Sigmoid colon (tissue), 7 donors: Measurements from ENCODE around the gene HDDC2. TPM values are rescaled to one million over a fixed set of nuclear protein-coding genes. Genes with fewer than 3 reads are reported as not detected.
A peak's percentile ranks its signal among the peaks of the same experiment; 100 is the strongest.

Experiments
- DNase-seq: peaks from one replicate; pipeline ENCODE4 v3.0.0-alpha.2; 2019
- H3K27ac ChIP-seq, 4 donors: fragments of 200-600 bp; sonication (generic); one replicate each; pipeline ENCODE4 v1.5.1; 2016 to 2019; ENCODE audit warnings: mild to moderate bottlenecking in 1 of 4
- H3K27me3 ChIP-seq, 3 donors: fragments of 200-600 bp; sonication (generic); one replicate each; pipeline ENCODE4 v1.5.1; 2019; ENCODE audit warnings: mild to moderate bottlenecking in 1 of 3
- H3K36me3 ChIP-seq, 4 donors: fragments of 200-600 bp; sonication (generic); one replicate each; pipeline ENCODE4 v1.5.1; 2016 to 2019
- H3K4me1 ChIP-seq, 4 donors: fragments of 200-600 bp; sonication (generic); one replicate each; pipeline ENCODE4 v1.5.1; 2017 to 2019
- H3K4me3 ChIP-seq, 4 donors: fragments of 200-600 bp; sonication (generic); one replicate each; pipeline ENCODE4 v1.5.1; 2017 to 2019; ENCODE audit warnings: mild to moderate bottlenecking in 2 of 4, moderate library complexity in 1 of 4
- H3K9me3 ChIP-seq, 4 donors: fragments of 200-600 bp in 3 of 4; sonication (generic) in 3 of 4; one replicate each; pipeline versions ENCODE4 v1.5.1 to v1.6.1; 2013 to 2019
- EP300 ChIP-seq, 4 donors: sonication (generic); formaldehyde crosslinking; IDR thresholded peaks; one replicate each; pipeline ENCODE4 v1.6.1; 2017; ENCODE audit warnings: antibody characterized with exemption in 4 of 4
- POLR2A ChIP-seq, 2 donors: fragments of 450-650 bp; IDR thresholded peaks; one replicate each; pipeline ENCODE4 v1.6.1; 2016; ENCODE audit warnings: antibody characterized with exemption in 2 of 2, mild to moderate bottlenecking in 2 of 2, moderate library complexity in 2 of 2
- POLR2AphosphoS5 ChIP-seq, 4 donors: sonication (generic); formaldehyde crosslinking; IDR thresholded peaks; one replicate each; pipeline ENCODE4 v1.6.1; 2017; ENCODE audit warnings: antibody characterized with exemption in 4 of 4
- WGBS, 2 donors: extraction: QIAGEN DNeasy Blood & Tissue Kit; methylation state at CpG; one replicate each; pipeline ENCODE4 v1.1.7; 2013; 5-methylcytosine and 5-hydroxymethylcytosine counted together
- intact Hi-C: fragments of 100-400 bp; cut with DNase I; formaldehyde crosslinking; loops from one replicate; pipeline ENCODE4 v1.15.1; 2023
- polyA plus RNA-seq, 3 donors: library from polyadenylated mRNA; stranded (reverse); fragments of 200-250 nt; gene quantifications; one replicate each; pipeline ENCODE4 v1.2.3, GENCODE V29; 2013
- total RNA-seq, 4 donors: library from RNA; depleted of rRNA; stranded (reverse); fragments of >200 nt; gene quantifications; one replicate each; pipeline ENCODE4 v1.1.0, GENCODE V29; 2016
- TF ChIP-seq, protein P1 (sequence below), 4 experiments: fragments of 450-650 bp in 3 of 4; fragments of 200-600 bp in 1 of 4; IDR thresholded peaks; one replicate each; pipeline ENCODE4 v1.5.1; 2016 to 2019; ENCODE audit warnings: antibody characterized with exemption in 4 of 4, mild to moderate bottlenecking in 3 of 4, moderate library complexity in 2 of 4
- donor health status: healthy with polysubstance abuse.
- donor health status: Bipolar disorder and iron deficiency.
- donor health status: healthy.

HDDC2 gene, protein sequence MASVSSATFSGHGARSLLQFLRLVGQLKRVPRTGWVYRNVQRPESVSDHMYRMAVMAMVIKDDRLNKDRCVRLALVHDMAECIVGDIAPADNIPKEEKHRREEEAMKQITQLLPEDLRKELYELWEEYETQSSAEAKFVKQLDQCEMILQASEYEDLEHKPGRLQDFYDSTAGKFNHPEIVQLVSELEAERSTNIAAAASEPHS
- 10 to 100 TPM; 39.9 to 61.7 (median 55.8) TPM for total RNA-seq
- 10 to 100 TPM; 56.0 to 82.9 (median 59.6) TPM for polyA plus RNA-seq

DNA sequence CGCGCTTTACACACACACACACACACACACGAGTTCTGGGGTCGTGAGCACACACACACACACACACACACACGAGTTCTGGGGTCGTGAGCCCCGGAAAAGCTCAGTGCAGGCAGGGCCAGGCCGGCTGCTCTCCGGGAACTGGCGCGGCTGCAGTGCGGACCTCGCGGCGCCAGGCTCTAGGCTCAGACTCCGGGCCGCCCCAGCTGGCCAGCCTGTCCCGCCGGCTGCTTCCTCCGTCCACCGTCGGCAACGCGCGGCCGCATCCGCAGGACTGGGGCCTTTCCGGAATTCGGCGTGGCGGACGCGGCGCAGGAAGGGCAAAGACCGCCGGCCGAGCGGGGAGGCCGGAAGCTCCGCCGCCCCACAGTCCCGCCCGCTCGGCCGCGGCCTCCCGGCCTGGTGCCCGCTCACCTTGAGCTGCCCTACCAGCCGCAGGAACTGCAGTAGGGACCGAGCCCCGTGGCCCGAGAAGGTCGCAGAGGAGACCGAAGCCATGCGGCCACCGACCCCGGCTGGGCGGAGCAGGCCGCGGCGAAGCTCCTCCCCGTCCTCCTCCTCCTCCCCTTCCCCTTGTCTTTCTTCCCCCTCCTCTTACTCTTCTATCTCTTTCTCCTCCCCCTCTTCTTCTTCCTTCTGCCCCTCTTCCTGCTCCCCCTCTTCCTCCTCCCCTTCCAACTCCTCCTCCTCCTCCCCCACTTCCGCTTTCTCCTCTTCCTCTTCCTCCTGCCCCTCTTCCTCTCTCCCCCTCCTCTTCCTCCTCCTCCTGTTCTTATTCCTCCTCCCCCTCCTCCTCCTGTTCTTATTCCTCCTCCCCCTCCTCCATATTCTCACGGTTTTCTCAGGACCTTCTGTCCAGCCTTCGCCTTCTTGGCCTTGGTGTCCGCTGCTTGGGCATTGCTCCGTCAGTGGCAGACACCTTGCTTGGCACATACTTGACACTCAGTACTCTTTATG, at the start of gene HDDC2:
TSS of gene HDDC2 (minus strand) at position 533 of the 957 bp plus-strand sequence. CDS start at position 498, 35 bp downstream.
- TF ChIP-seq, protein P1, sequence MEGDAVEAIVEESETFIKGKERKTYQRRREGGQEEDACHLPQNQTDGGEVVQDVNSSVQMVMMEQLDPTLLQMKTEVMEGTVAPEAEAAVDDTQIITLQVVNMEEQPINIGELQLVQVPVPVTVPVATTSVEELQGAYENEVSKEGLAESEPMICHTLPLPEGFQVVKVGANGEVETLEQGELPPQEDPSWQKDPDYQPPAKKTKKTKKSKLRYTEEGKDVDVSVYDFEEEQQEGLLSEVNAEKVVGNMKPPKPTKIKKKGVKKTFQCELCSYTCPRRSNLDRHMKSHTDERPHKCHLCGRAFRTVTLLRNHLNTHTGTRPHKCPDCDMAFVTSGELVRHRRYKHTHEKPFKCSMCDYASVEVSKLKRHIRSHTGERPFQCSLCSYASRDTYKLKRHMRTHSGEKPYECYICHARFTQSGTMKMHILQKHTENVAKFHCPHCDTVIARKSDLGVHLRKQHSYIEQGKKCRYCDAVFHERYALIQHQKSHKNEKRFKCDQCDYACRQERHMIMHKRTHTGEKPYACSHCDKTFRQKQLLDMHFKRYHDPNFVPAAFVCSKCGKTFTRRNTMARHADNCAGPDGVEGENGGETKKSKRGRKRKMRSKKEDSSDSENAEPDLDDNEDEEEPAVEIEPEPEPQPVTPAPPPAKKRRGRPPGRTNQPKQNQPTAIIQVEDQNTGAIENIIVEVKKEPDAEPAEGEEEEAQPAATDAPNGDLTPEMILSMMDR (IDR thresholded peaks at IDR 0.05) = no peak
- peak; percentile 18 to 78 (median 46) for TF ChIP-seq POLR2AphosphoS5 (IDR thresholded peaks at IDR 0.05)
- 5% methylated on average over 67 of the region's 67 CpGs for WGBS, 2 donors
- H3K27me3 ChIP-seq = no peaks in the 10 kb centered on the region
- H3K9me3 ChIP-seq = no peaks in the 10 kb centered on the region
- peak within 1 kb of the TSS; percentile 44 to 87 (median 70) for H3K4me3 ChIP-seq
- H3K36me3 ChIP-seq = peaks cover 0 to 32% (median 1%) of the 10 kb centered on the region in 4 donors
- H3K27ac ChIP-seq = peak within 1 kb of the TSS; percentile 91 to 94 (median 93)
- intact Hi-C loops = loop anchor here (1.0 to 10.0 kb wide), 3 partner anchors 148 to 427 kb away; partner anchors contain the start of genes RNF217 and TPD52L1
- DNase-seq = peak; percentile 84
- peaks cover 0 to 17% (median 16%) of the 10 kb centered on the region in 4 donors for H3K4me1 ChIP-seq

DNA sequence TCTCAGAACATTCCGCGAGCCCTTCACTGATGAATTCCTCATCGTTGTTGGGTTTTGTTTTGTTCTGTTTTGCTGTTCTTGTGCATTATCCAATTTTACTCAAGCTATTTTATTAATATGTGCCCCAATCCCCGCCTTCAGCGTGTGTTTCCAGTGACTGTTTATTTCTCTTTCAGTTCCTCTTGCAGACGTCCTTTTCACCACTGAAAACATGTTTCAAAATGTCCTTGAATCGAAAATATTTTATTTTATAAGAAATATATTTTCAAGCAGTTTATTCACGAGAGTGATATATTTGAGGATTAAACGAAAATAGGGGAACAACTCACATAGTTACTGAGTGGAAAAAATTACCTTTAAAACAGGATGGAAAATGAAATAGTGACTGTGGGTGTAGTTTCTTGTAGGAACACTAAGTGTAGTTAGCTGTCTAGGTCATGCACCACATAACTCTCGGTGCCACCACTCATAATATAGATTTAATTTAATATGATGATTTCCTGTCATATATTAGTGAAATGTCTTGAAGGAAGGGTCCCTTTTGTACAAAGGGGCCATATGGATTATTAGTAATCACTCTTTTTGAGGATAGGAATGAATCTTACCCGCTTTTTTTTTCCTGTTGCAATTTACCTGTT, 45.3 kb upstream of the HDDC2 start:
- 63 to 80% methylated on average over 11 of the region's 11 CpGs for WGBS, 2 donors
- no peaks in the 10 kb centered on the region for H3K9me3 ChIP-seq
- H3K4me1 ChIP-seq = no peaks in the 10 kb centered on the region
- H3K36me3 ChIP-seq = no peaks in the 10 kb centered on the region
- peak overlapping the region in 1 of 4 donors; percentile 17 for H3K27ac ChIP-seq
- TF ChIP-seq POLR2AphosphoS5 (IDR thresholded peaks at IDR 0.05) (no peak), EP300 (IDR thresholded peaks at IDR 0.05) (no peak), POLR2A (IDR thresholded peaks at IDR 0.05) (no peak)
- TF ChIP-seq, protein P1 (IDR thresholded peaks at IDR 0.05) = no peak
- intact Hi-C loops = no loop called here
- no peaks in the 10 kb centered on the region for H3K27me3 ChIP-seq
- H3K4me3 ChIP-seq = no peak overlapping the region
- DNase-seq = no peak

DNA sequence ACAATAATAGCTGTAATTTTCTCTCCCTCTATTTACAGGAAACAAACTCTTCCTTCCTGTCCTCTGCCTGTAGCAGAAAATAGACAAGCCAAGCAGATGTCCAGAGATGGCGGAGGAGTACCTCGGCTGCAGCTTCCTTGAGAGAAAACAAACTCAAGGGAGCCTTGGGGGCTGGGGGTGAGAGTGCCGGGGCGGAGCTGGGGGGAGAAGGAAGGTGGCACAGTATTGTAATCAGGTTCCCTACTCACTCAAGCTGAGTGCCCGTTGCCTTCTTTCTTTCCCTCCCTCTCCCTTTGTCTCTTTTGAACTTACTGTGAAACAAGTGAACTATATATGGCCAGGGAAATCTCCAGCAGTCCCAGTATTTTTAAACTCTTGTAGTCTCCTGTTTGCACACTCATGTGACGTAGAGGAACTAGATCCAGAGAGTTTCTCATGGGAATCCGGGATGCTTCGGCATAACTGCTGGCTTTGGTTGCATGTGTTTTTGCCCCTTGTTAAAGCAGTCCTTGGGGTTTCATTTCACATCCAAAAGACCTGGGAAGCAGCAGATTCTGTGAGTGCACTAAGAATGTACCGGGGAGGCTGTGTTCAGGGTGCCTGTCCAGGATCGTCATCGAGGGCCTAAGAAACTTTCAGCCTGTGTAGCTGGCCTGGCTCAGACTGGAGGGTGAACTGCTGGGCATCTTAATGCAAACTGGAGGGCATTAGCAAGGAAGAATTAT, 44.6 kb upstream of the HDDC2 start:
- WGBS, 2 donors = 44 to 52% methylated on average over 11 of the region's 11 CpGs
- TF ChIP-seq, protein P1 (IDR thresholded peaks at IDR 0.05) = no peak
- TF ChIP-seq POLR2A (IDR thresholded peaks at IDR 0.05) (no peak), EP300 (IDR thresholded peaks at IDR 0.05) (no peak), POLR2AphosphoS5 (IDR thresholded peaks at IDR 0.05) (no peak)
- H3K27ac ChIP-seq = peak overlapping the region in 1 of 4 donors; percentile 17
- H3K9me3 ChIP-seq = no peaks in the 10 kb centered on the region
- no peaks in the 10 kb centered on the region for H3K27me3 ChIP-seq
- H3K4me3 ChIP-seq = no peak overlapping the region
- intact Hi-C loops = no loop called here
- no peaks in the 10 kb centered on the region for H3K4me1 ChIP-seq
- DNase-seq = no peak
- no peaks in the 10 kb centered on the region for H3K36me3 ChIP-seq

DNA sequence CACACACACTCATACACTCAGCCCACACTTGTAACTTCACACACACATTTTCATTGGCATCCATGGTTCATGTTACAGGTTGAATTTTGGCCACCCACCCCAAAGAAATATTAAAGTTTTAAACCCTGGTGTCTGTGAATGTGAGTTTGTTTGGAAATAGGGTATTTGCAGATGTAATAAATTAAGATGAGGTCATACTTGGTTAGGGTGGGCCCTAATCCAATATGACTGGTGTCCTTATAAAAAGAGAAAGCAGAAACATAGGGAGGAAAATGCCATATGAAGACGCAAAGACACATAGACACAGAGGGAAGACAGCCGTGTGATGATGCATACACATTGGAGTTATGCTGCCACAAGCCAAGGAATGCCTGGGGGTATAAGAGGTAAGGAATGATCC, 39.7 kb upstream of the HDDC2 start:
- no peaks in the 10 kb centered on the region for H3K9me3 ChIP-seq
- TF ChIP-seq POLR2AphosphoS5 (IDR thresholded peaks at IDR 0.05) (no peak), EP300 (IDR thresholded peaks at IDR 0.05) (no peak), POLR2A (IDR thresholded peaks at IDR 0.05) (no peak)
- TF ChIP-seq, protein P1 (IDR thresholded peaks at IDR 0.05) = no peak
- no peak for DNase-seq
- intact Hi-C loops = no loop called here
- WGBS, 2 donors = 65 to 71% methylated on average over 2 of the region's 2 CpGs
- H3K4me1 ChIP-seq = no peaks in the 10 kb centered on the region
- no peaks in the 10 kb centered on the region for H3K27me3 ChIP-seq
- H3K36me3 ChIP-seq = no peaks in the 10 kb centered on the region
- H3K27ac ChIP-seq = no peak overlapping the region
- H3K4me3 ChIP-seq = no peak overlapping the region
